GM08714 (cell line): ENCODE results near the gene HIVEP3.

Experiments
- H3K4me3 ChIP-seq: fragments of 200-500 bp; sonication (Bioruptor generic); 2 replicates; pipeline ENCODE4 v1.5.1; 2014; ENCODE audit warnings: mild to moderate bottlenecking, low read length, inconsistent platforms
- ZNF274 ChIP-seq: IDR thresholded peaks from 2 replicates; pipeline ENCODE4 v1.6.1; 2012; ENCODE audit warnings: mild to moderate bottlenecking, low read depth, low read length

Gene HIVEP3

DNA sequence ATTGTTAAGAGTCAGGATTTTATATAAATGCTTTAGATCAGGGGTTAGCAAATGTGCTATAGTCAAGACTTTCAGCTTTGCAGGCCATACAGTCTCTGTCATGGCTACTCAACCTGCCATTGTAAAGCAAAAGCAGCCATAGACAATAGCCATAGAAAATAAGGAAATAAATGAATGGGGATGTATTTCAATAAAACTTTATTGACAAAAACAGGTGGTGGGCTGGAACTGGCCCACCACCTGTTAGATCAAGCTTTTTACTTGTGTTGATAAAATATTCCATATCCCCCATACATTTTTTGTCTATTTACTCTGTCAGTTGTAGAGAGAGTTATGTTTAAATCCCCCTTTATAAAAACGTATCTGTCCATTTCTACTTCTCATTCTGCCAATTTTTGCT lies 98.9 kb downstream of the HIVEP3 start:
- TF ChIP-seq ZNF274: no peak
- H3K4me3 ChIP-seq: no peak overlapping the region

DNA sequence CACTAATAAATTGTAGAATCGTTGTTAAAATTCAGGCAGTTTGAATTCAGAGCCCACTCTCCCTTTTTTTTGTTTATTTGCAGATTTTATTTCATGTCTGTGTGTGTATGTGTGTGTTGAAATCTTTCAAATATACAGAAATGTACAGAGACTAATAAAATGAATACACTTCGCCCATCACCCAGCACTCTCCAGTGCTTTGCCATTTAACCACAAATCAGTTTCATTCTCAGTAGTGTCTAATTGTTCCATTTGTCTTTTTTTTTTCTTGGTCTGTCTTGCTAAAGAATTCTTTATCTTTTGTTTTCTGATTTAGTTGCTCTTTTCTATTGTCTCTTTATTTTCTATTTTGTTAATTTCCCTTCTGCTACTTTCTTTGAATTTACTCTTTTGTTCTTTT lies 99.7 kb downstream of the HIVEP3 start:
- TF ChIP-seq ZNF274: no peak
- no peak overlapping the region for H3K4me3 ChIP-seq

DNA sequence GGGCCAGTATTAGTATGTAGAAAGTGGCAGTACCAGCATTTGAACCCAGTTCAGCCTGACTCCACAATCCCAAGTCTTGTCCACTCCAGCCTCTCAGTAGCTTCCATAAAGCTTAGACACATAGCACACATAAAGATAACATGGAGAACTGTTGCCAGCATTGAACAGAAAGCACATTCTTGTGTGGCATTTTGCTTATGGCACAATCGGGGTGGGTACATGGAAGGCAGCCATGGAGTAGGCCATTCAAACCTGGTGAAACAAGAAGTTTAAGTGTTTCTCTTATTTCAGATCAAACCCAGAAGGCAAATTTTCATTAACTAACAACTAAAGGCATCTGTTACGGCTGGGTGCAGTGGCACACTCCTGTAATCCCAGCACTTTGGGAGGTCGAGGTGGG lies 102.7 kb downstream of the HIVEP3 start:
- no peak for TF ChIP-seq ZNF274
- H3K4me3 ChIP-seq: no peak overlapping the region

DNA sequence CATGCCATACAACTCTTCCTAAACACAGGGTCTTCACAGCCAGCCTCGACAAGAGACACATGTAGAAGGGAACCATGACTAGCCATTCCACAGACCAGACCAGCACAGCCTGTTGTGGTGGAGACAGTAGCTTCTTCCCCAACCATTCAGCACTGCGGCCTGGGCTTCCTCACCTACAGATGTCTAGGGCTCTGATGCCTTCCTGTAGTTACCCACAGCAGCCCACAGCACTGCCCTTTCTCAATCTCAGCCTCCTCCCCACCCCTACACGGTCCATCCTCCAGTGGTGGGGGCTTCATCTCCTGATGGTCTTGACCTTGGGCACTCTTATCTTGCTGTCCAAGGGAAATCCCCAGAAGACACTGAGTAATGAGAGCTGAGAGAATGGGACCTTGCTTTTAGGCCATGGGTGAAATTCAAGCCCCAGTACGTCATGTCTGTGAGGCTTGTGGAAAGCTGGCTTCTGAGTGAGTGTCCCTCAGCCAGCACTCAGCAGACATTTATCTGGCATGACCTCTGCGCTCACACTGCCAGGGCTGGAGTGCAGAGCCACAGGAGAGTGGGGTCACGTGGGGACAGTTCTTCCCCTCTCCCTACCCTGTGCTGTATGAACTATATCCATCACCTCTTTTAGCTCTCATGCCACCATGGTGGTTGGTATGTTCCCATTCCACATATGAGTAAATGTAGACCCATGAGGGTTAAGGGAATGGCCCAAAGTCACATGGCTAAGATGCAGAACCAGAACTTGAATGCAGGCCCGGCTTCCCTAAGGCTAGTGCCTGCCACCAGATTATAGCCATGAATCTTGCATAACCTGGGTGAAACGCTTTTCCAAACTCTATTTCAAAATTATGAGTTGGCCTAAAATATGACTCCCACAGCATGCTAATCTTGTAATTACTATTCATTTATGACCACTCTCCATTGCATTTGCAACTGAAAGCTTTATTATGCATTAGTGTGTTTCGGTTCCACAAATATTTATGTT lies 104.7 kb downstream of the HIVEP3 start:
- TF ChIP-seq ZNF274: no peak
- H3K4me3 ChIP-seq: no peak overlapping the region

DNA sequence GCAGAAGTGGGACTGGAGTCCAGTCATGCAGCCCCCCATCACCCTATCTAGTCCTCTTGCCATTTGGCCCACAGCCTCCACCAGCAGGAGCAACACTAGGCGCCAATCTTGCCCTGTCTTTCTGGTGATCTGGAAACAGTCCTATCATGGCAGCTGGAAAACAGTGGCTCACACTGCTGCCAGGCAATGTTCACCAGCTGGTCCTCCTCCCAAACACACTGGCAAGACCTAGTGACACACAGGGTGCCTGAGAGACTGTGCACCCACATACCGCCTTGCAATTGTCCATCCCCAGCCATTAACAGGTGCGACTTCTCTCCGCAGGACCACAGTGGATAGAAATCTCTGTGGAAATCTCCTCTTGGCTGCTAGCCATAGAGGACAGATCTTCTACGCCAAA lies 105.5 kb downstream of the HIVEP3 start:
- no peak for TF ChIP-seq ZNF274
- no peak overlapping the region for H3K4me3 ChIP-seq

DNA sequence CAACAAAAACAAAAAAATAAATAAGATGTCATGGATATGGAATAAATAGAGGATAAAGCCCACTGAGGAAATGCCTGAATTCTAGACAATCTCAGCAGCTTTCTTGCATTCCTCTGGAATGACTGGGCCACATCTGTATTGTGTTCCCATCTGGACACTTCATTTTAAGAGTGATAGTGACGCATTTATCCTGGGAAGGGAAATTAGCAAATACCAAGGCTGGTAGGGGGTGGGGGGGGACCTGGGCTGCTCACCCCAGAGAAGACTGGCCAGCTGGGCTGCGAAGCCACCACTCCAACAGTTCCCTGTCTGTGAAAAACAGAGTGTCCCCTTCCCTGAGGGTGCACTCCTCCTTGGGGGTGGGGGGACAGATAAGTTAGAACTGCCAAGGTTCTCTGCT lies 106.3 kb downstream of the HIVEP3 start:
- H3K4me3 ChIP-seq: no peak overlapping the region
- TF ChIP-seq ZNF274: no peak

DNA sequence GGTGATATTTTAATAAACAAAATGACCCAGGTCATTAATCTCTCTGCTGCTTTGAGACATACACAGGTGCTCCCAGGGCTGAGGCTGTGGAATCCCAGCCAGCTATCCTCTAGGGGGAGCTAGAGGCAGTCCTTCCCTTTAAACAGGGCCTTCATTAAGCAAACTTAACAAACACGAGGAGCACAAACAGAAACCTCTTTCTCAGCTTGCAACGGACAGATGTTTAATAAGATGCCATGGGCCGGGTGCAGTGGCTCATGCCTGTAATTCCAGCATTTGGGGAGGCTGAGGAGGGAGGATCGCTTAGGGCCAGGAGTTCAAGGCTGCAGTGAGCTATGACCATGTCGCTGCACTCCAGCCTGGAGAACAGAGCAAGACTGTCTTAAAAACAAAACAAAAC lies 106.7 kb downstream of the HIVEP3 start:
- no peak for TF ChIP-seq ZNF274
- H3K4me3 ChIP-seq: no peak overlapping the region

DNA sequence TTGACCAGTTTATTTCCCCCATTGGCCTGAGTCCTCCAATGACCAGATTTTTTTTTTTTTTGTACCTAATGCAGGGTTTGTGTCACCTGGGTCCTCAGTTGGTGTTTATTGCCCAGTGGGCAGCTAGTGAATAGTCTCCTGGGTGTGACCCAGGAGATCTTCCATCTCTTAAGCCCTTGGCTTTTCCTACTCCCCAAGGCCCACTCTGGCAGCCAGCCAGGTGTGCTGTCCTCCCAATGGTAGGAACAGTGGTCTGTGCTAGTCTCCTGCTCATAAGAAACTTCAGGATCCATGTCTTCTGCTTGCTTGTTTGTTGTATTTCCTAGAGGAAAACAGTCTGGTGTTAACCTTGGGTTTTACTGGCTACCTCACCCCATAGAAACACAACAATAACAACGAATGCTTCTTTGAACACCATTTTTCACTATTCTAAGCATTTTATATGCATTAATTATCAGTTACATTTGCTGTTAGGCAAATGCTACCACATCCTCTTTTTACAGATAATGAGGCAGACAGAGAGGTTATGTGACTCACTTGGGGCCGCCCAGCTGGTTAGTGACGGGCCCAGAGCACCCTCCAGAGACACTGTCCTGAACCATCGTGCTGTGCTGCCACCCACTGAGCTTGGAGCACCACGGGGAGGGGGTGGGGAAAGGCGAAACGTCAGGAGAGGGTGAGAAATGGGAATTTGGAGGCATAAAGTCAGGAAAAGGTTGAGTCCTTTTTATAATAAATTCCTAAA lies 107.5 kb downstream of the HIVEP3 start:
- no peak for TF ChIP-seq ZNF274
- no peak overlapping the region for H3K4me3 ChIP-seq

DNA sequence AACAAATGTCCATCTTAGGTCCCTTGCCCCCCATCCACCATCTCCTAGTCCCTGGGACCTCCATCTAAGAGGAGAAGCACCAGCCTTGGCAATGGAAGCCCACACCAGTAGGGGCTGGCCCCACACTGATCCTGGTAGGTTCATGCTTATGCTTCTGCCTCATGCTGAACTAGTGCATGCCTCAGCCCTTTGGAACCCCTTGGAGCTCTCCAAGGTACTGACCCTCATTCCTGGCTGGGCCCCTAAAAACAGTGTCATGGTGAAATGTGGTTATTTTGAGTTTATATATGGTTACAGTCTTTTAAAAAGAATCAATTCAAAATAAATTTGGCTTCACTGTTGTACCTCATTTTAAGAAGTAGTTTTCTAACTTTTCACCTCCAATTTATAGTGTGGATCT lies 108.3 kb downstream of the HIVEP3 start:
- no peak overlapping the region for H3K4me3 ChIP-seq
- TF ChIP-seq ZNF274: no peak

DNA sequence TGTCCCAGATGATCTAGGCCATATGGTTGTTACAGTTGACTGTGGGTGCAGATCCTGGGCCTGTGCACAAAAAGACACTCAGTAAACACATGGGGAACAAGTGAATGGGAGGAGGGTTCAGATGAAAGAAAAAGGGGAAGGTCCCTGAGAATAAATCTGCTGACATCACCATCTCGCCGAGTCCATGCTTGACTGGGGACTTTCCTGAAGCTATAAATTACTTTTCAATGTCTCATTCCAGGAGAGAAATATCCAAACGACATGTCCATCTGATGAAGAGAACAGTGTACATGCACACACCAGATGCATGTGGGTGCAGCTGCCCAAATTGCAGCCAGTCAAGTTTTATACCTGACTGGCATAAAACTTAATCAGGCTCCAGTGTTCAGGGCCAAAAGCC lies 109.0 kb downstream of the HIVEP3 start:
- no peak for TF ChIP-seq ZNF274
- no peak overlapping the region for H3K4me3 ChIP-seq

DNA sequence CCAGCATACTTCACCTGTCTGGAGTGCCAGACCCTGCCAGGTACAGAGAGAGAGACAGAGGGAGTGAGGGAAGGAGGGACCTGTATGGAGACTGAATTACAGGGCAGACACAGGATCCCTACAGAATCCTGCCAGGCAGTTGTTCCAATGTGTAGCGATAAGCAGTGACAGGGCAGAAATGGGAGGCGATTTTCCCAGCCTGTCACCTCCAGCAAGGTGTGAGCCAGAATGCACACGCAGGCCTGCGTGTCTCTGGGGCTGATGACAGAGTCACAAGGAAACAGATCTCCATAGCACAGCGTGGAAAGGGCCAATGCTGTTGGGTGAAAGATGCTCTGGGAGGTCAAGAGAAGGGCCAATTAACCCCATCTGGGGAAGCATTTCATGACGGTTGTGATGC lies 111.3 kb downstream of the HIVEP3 start:
- TF ChIP-seq ZNF274: no peak
- H3K4me3 ChIP-seq: no peak overlapping the region

DNA sequence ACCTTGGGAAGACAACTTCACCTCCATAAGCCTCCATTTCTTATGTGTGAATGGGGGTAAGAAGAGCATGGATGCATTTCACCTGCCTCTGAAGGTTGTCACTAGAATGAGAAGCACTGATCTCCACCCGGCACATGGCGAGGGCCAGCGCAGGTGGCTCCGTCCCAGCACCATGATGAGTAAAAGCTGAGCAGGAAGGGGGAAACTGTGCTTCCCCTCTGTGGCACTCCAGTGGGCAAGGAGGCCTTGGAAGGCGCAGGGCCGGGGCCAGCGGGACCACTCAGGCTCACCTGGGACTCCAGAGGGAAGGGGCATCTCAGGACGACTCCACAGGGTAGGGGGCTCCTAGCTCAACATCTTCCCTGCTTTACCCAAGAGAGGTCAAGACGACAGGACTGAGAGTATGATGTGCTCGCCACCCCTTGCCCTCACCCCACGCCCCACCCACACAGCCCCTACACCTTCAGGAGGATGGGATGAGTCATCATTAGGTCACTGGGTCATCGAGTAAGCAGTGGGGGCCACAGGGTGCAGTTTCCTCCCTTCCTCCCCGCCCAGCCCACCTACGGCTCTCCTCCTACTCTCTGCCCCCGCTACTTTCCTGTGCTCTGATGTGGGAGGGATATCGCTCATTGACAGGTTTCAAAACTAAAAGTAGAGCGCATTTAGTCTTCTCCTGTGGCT lies 112.1 kb downstream of the HIVEP3 start:
- no peak for TF ChIP-seq ZNF274
- no peak overlapping the region for H3K4me3 ChIP-seq

DNA sequence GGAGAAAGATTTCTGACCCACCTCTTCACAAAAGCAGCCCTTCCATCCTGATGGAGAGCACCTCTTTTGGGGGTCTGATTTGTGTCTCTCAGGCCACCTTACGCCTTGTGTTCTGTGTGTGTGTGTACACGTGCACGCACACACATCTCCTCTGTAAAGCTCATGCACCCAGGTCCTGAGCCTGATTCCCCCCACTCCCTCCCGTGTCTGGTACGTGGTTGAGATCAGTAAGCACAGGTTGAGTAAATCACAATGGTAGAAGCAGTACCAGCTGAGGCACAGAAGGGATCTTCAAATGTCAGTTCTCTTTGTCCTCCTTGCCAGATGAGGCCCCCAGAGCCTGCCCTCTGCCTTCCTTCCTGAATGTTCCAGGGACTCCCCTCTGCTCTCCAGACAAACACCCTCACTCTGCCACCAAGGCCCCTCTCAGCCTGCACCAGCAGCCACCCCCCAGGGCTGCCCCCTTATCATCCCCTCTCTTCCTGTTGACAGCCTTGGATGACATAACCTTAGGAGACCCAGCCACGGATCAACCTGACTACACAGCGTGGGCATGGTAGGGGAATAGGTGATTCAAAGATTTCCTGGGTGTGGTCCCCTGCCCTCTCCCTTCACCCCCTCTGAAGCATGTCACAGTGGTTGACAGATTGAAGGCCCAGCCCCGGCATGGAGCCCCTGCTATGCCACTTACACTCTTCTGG lies 112.8 kb downstream of the HIVEP3 start:
- H3K4me3 ChIP-seq: no peak overlapping the region
- TF ChIP-seq ZNF274: no peak

DNA sequence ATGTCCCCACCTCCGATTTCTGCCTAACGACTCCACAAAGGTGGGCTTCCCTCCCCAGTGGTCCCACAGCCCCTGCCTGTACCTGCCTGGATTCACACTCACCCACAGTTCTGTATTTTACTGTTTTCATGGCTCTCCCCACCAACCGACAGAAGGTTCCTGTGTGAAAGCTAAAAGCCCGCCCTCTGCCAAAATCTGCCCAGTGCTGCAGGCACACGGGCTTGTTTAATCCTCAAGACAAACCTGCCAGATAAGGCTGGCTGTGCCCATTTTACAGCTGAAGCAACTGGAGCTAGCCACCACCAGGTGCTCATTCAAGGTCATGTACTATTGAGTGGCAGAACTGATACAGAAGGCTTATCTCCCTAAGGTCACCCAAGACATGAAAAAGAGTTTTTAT lies 114.5 kb downstream of the HIVEP3 start:
- no peak overlapping the region for H3K4me3 ChIP-seq
- TF ChIP-seq ZNF274: no peak
